Neuronal stem cell (in vitro differentiated cells): ENCODE data around the gene HNRNPH2.

ENCODE experiments used
- DNase-seq: peaks from one replicate; pipeline ENCODE4 v3.0.0-alpha.2; 2013; ENCODE audit warnings: low spot score
- H2AFZ ChIP-seq: one replicate; pipeline ENCODE4 v1.6.1; 2013; ENCODE audit warnings: mild to moderate bottlenecking, low read length, inconsistent platforms
- H2AK5ac ChIP-seq: 2 replicates; pipeline ENCODE4 v1.6.1; 2013; ENCODE audit warnings: low read depth, mild to moderate bottlenecking, inconsistent platforms, low read length, moderate library complexity, mixed read lengths
- H2BK120ac ChIP-seq: 2 replicates; pipeline ENCODE4 v1.6.1; 2013; ENCODE audit warnings: low read depth, mild to moderate bottlenecking, inconsistent platforms, low read length, moderate library complexity, mixed read lengths
- H2BK12ac ChIP-seq: one replicate; pipeline ENCODE4 v1.6.1; 2013; ENCODE audit warnings: low read length, inconsistent platforms
- H2BK15ac ChIP-seq: 2 replicates; pipeline ENCODE4 v1.6.1; 2013; ENCODE audit warnings: mild to moderate bottlenecking, low read length, inconsistent platforms, mixed read lengths
- H2BK5ac ChIP-seq: one replicate; pipeline ENCODE4 v1.6.1; 2013; ENCODE audit warnings: inconsistent platforms, mild to moderate bottlenecking, low read length, moderate library complexity
- H3K14ac ChIP-seq: one replicate; pipeline ENCODE4 v1.6.1; 2013; ENCODE audit warnings: low read length, inconsistent platforms
- H3K18ac ChIP-seq: 2 replicates; pipeline ENCODE4 v1.6.1; 2013; ENCODE audit warnings: low read length, inconsistent platforms
- H3K23ac ChIP-seq: 2 replicates; pipeline ENCODE4 v1.6.1; 2013; ENCODE audit warnings: low read depth, mild to moderate bottlenecking, mixed read lengths, low read length, inconsistent platforms; ENCODE audit not compliant: poor library complexity
- H3K27ac ChIP-seq: replicated peaks from 3 replicates; pipeline ENCODE4 v1.5.1; 2013; ENCODE audit warnings: low read length, inconsistent platforms
- H3K27me3 ChIP-seq, 3 experiments: 2 replicates each; pipeline ENCODE4 v1.6.1; 2013; ENCODE audit warnings: low read length in 3 of 3, mild to moderate bottlenecking in 2 of 3, inconsistent platforms in 1 of 3, low read depth in 1 of 3, mixed read lengths in 1 of 3, moderate library complexity in 1 of 3; ENCODE audit not compliant: control insufficient read depth in 3 of 3, insufficient read depth in 3 of 3
- H3K36me3 ChIP-seq, 2 donors: replicated peaks in 1 of 2; 2 replicates each; pipeline ENCODE4 v1.6.1; 2013; ENCODE audit warnings: low read length in 2 of 2; ENCODE audit not compliant: control insufficient read depth in 2 of 2, insufficient read depth in 2 of 2
- H3K4ac ChIP-seq: 2 replicates; pipeline ENCODE4 v1.6.1; 2013; ENCODE audit warnings: inconsistent platforms, mild to moderate bottlenecking, low read length, moderate library complexity
- H3K4me1 ChIP-seq, 2 donors: 1 replicate in 1 of 2; 2 replicates in 1 of 2; pipeline ENCODE4 v1.6.1; 2013; ENCODE audit warnings: low read length in 2 of 2, low read depth in 1 of 2; ENCODE audit not compliant: control insufficient read depth in 2 of 2, insufficient read depth in 1 of 2
- H3K4me2 ChIP-seq: one replicate; pipeline ENCODE4 v1.6.1; 2013; ENCODE audit warnings: mild to moderate bottlenecking, low read length, inconsistent platforms; ENCODE audit not compliant: insufficient read depth, poor library complexity, severe bottlenecking
- H3K4me3 ChIP-seq, 2 donors: 2 replicates each; pipeline ENCODE4 v1.5.1; 2013; ENCODE audit warnings: low read length in 2 of 2, mild to moderate bottlenecking in 2 of 2, inconsistent platforms in 1 of 2, moderate library complexity in 1 of 2
- H3K79me1 ChIP-seq: one replicate; pipeline ENCODE4 v1.6.1; 2013; ENCODE audit warnings: low read depth, mild to moderate bottlenecking, inconsistent platforms, low read length, moderate library complexity
- H3K9ac ChIP-seq: one replicate; pipeline ENCODE4 v1.6.1; 2013; ENCODE audit warnings: mild to moderate bottlenecking, low read depth, low read length, inconsistent platforms; ENCODE audit not compliant: poor library complexity
- H3K9me3 ChIP-seq, 2 donors: replicated peaks in 1 of 2; 2 replicates each; pipeline versions ENCODE3 to v1.6.1; 2013; ENCODE audit warnings: low read length in 2 of 2, mild to moderate bottlenecking in 2 of 2, inconsistent platforms in 1 of 2, low read depth in 1 of 2, mixed read lengths in 1 of 2, moderate library complexity in 1 of 2; ENCODE audit not compliant: control insufficient read depth in 2 of 2, insufficient read depth in 1 of 2
- H4K8ac ChIP-seq: one replicate; pipeline ENCODE4 v1.6.1; 2013; ENCODE audit warnings: low read depth, mild to moderate bottlenecking, inconsistent platforms, low read length, moderate library complexity
- H4K91ac ChIP-seq: one replicate; pipeline ENCODE4 v1.6.1; 2013; ENCODE audit warnings: low read length, low read depth, mild to moderate bottlenecking, inconsistent platforms; ENCODE audit not compliant: poor library complexity
- WGBS, 2 donors: extraction: QIAGEN DNeasy Blood & Tissue Kit; methylation state at CpG; one replicate each; pipeline ENCODE4 v1.1.7; 2013; ENCODE audit warnings: missing lambda C conversion rate in 2 of 2, mixed read lengths in 1 of 2; ENCODE audit not compliant: insufficient read length in 2 of 2, insufficient replicate concordance in 1 of 2; ENCODE audit errors: extremely low coverage in 2 of 2; 5-methylcytosine and 5-hydroxymethylcytosine counted together

The HNRNPH2 gene

DNA sequence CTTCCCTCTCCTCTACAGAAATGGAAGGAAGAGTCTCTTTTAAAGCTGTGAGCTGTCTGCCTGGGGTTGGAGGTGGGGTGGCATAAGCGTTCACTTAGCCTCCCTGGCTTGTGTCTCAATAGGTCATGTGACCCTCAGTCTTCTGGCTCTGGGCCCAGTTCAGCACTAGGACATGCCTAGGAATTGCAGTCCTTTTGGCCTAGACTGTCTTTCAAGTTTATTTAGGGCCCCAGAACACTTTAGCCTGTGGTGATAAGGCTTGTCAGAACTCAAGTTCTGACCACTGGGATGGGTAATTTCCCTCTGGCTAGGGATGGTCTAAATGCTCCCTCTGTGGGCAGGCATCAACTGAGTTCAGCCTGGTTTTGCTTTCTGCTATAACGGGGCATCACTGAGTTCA, 42.9 kb downstream of the HNRNPH2 start:
- Histone ChIP-seq H3K36me3 (peaks cover 0 to 2% of the 10 kb centered on the region in 2 donors), H3K14ac (no peak overlapping the region), H4K8ac (no peak overlapping the region), H3K4me3 (no peak overlapping the region), H4K91ac (no peak overlapping the region), H2BK5ac (no peak overlapping the region), H2AFZ (no peak overlapping the region), H3K27ac (no peak overlapping the region), H3K23ac (no peak overlapping the region), H3K9me3 (no peaks in the 10 kb centered on the region), H3K4me2 (no peak overlapping the region), H3K4me1 (no peaks in the 10 kb centered on the region), H3K18ac (no peak overlapping the region), H2BK120ac (no peak overlapping the region), H2BK15ac (no peak overlapping the region), H3K4ac (no peak overlapping the region), H3K27me3 (peaks cover 0 to 3% (median 0%) of the 10 kb centered on the region in 3 experiments), H2BK12ac (no peak overlapping the region), H3K79me1 (no peaks in the 10 kb centered on the region), H3K9ac (no peak overlapping the region), H2AK5ac (no peak overlapping the region)
- no peak for DNase-seq
- WGBS, 2 donors, result no CpG with 5 or more reads among the region's 2 CpGs

DNA sequence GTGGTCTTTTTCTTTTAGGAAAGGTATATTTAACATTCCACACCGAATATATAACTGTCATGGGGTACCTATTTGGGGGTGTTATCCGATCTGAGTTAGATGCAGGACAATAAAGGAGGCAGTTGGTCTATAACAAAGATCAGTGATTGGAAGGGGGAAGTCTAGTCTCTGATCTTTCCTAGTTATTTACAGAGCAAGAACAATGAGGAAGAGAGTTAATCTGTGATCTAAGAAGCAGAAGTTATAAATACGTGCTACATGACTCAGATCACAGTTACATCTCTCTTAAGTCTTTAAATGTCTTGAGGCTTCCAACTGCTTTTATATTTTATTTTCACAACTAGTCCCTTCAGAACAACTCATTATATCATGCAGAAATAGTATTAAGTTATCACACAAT, 44.0 kb downstream of the HNRNPH2 start:
- Histone ChIP-seq H3K79me1 (no peaks in the 10 kb centered on the region), H4K8ac (no peak overlapping the region), H2BK12ac (no peak overlapping the region), H3K27me3 (no peaks in the 10 kb centered on the region), H2BK5ac (no peak overlapping the region), H3K9me3 (no peaks in the 10 kb centered on the region), H3K4me1 (no peaks in the 10 kb centered on the region), H3K27ac (no peak overlapping the region), H3K9ac (no peak overlapping the region), H3K14ac (no peak overlapping the region), H2BK120ac (no peak overlapping the region), H3K4me3 (no peak overlapping the region), H2BK15ac (no peak overlapping the region), H3K4me2 (no peak overlapping the region), H3K23ac (no peak overlapping the region), H3K36me3 (peaks cover 0 to 2% of the 10 kb centered on the region in 2 donors), H3K4ac (no peak overlapping the region), H3K18ac (no peak overlapping the region), H2AK5ac (no peak overlapping the region), H4K91ac (no peak overlapping the region), H2AFZ (no peak overlapping the region)
- WGBS, 2 donors, result no CpG with 5 or more reads among the region's 3 CpGs
- DNase-seq, result no peak

DNA sequence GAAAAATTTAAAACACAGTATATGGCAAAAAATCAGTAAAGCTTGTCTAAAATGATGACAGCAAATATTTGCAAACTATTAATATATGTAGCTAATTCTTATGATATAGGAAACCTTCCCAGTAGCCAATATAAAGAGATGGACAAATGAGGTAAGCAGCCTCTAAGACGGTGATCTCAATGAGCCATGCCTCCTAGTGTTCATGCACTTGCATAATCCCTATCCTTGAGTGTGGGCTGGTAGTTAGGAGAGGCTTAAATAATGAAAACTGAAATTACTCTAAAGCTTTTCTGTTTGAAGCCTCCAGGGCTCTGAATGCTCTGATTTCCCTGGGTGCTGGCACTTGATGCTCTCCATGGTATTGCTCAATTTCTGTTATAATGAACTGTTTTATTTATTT, 52.6 kb downstream of the HNRNPH2 start:
- Histone ChIP-seq H3K79me1 (no peaks in the 10 kb centered on the region), H3K27ac (no peak overlapping the region), H3K9me3 (no peaks in the 10 kb centered on the region), H3K23ac (no peak overlapping the region), H4K8ac (no peak overlapping the region), H4K91ac (no peak overlapping the region), H3K4me1 (no peaks in the 10 kb centered on the region), H2BK120ac (no peak overlapping the region), H3K14ac (no peak overlapping the region), H3K4me3 (no peak overlapping the region), H2BK5ac (no peak overlapping the region), H3K18ac (no peak overlapping the region), H3K27me3 (no peaks in the 10 kb centered on the region), H2AK5ac (no peak overlapping the region), H3K4me2 (no peak overlapping the region), H2BK15ac (no peak overlapping the region), H2AFZ (no peak overlapping the region), H2BK12ac (no peak overlapping the region), H3K36me3 (no peaks in the 10 kb centered on the region), H3K9ac (no peak overlapping the region), H3K4ac (no peak overlapping the region)
- WGBS, 2 donors, result no CpG with 5 or more reads among the region's 1 CpG
- DNase-seq, result no peak

DNA sequence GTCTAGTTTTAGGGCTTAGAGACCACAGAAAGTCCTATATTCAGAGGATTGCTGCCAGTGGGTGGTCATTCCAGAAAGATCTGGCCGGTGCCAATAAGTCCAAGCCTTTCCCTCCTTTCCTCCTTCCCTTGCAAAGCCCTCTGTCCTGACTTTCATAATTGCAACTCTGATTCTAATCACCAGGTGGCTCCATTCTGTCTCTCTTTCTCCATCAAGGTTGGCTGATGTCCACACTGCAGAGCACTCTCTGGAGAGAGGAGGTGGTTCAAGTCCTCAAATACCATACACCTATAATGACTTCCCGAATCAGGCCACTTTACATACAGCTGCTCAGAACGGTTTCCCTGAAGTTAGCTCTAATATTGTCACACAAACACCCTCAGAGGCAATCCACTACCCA, 54.9 kb downstream of the HNRNPH2 start:
- peak overlapping the region; percentile 34 for H2AFZ ChIP-seq
- H3K23ac ChIP-seq, result no peak overlapping the region
- no peaks in the 10 kb centered on the region for H3K79me1 ChIP-seq
- no peak overlapping the region for H2BK12ac ChIP-seq
- no peak overlapping the region for H3K4me3 ChIP-seq
- no peak overlapping the region for H3K4ac ChIP-seq
- no peak overlapping the region for H3K27ac ChIP-seq
- H3K4me1 ChIP-seq, result no peaks in the 10 kb centered on the region
- no peak for DNase-seq
- no peak overlapping the region for H3K4me2 ChIP-seq
- H4K91ac ChIP-seq, result no peak overlapping the region
- H2BK15ac ChIP-seq, result no peak overlapping the region
- no peaks in the 10 kb centered on the region for H3K36me3 ChIP-seq
- H3K27me3 ChIP-seq, result no peaks in the 10 kb centered on the region
- no peak overlapping the region for H4K8ac ChIP-seq
- no peak overlapping the region for H3K14ac ChIP-seq
- no CpG with 5 or more reads among the region's 3 CpGs for WGBS, 2 donors
- H3K18ac ChIP-seq, result no peak overlapping the region
- H3K9ac ChIP-seq, result no peak overlapping the region
- H2BK120ac ChIP-seq, result no peak overlapping the region
- no peak overlapping the region for H2AK5ac ChIP-seq
- H3K9me3 ChIP-seq, result no peaks in the 10 kb centered on the region
- H2BK5ac ChIP-seq, result no peak overlapping the region
